ENCODE measurements around the gene PDXK.

Gene PDXK

DNA sequence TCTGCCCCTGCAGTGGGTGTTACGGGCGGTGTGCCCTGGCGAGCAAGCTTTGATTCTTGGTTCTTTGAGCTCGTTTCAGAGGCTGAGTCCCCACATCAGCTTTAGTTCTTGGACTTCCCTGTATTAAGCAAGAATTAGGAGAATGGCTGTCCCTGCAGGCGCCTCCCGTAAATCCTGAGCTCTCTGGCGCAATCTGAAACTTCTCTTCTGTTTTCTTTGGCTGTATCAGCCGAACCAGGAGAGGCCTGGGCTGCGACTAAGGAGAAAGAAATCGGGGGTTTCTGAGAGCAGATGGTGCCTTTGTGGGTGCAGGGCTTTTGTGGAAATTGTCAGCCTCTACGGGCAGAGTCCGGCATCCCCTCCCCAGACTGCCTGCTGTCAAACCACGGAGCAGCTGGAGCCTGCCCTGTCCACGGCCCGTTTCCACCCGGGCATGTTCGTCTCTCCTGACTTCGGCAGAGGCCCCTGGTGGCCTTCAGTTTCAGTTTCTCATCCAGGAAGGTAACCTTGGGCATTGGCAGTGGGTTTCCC lies 39.2 kb downstream of the PDXK start:
- DNase-seq (ENCODE audit: low spot score), result no peak
- TF ChIP-seq, protein P1, sequence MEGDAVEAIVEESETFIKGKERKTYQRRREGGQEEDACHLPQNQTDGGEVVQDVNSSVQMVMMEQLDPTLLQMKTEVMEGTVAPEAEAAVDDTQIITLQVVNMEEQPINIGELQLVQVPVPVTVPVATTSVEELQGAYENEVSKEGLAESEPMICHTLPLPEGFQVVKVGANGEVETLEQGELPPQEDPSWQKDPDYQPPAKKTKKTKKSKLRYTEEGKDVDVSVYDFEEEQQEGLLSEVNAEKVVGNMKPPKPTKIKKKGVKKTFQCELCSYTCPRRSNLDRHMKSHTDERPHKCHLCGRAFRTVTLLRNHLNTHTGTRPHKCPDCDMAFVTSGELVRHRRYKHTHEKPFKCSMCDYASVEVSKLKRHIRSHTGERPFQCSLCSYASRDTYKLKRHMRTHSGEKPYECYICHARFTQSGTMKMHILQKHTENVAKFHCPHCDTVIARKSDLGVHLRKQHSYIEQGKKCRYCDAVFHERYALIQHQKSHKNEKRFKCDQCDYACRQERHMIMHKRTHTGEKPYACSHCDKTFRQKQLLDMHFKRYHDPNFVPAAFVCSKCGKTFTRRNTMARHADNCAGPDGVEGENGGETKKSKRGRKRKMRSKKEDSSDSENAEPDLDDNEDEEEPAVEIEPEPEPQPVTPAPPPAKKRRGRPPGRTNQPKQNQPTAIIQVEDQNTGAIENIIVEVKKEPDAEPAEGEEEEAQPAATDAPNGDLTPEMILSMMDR (IDR thresholded peaks at IDR 0.05; ENCODE audit: extremely low read depth, missing control alignments), result no peak

- TF ChIP-seq, protein P1 (IDR thresholded peaks at IDR 0.05; ENCODE audit: extremely low read depth, missing control alignments), result no peak
- DNase-seq (ENCODE audit: low spot score), result no peak
These were observed 39.9 kb downstream of the PDXK start for GRCh38 chr21:43758811-43759210.

GRCh38 chr21:43759651-43760050 lies 40.7 kb downstream of the PDXK start:
- TF ChIP-seq, protein P1 (IDR thresholded peaks at IDR 0.05; ENCODE audit: extremely low read depth, missing control alignments), result no peak
- no peak for DNase-seq (ENCODE audit: low spot score)

GRCh38 chr21:43760391-43760958 lies 41.5 kb downstream of the PDXK start:
- DNase-seq (ENCODE audit: low spot score), result no peak
- TF ChIP-seq, protein P1 (IDR thresholded peaks at IDR 0.05; ENCODE audit: extremely low read depth, missing control alignments), result no peak

DNA sequence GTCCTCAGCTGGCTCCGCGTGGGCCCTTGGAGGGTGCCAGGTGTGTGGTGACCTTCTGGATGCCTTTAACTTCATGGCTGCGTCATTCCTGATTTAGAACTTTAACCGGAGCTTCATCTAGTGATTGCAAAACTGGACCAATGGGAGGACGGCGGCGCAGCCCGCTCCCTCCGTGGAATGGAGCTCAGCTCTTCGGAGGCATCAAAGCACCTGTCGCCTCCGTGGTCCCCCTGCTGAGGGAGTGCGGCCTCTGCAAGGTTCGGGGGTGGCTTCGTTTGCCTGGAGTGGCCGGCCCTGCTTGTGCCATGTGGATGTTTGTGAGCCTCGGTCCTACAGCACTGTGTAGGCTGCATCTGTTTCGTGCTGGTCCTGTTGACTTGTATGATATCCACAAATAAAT lies 43.0 kb downstream of the PDXK start:
- TF ChIP-seq, protein P1 (IDR thresholded peaks at IDR 0.05; ENCODE audit: extremely low read depth, missing control alignments), result no peak
- no peak for DNase-seq (ENCODE audit: low spot score)

DNA sequence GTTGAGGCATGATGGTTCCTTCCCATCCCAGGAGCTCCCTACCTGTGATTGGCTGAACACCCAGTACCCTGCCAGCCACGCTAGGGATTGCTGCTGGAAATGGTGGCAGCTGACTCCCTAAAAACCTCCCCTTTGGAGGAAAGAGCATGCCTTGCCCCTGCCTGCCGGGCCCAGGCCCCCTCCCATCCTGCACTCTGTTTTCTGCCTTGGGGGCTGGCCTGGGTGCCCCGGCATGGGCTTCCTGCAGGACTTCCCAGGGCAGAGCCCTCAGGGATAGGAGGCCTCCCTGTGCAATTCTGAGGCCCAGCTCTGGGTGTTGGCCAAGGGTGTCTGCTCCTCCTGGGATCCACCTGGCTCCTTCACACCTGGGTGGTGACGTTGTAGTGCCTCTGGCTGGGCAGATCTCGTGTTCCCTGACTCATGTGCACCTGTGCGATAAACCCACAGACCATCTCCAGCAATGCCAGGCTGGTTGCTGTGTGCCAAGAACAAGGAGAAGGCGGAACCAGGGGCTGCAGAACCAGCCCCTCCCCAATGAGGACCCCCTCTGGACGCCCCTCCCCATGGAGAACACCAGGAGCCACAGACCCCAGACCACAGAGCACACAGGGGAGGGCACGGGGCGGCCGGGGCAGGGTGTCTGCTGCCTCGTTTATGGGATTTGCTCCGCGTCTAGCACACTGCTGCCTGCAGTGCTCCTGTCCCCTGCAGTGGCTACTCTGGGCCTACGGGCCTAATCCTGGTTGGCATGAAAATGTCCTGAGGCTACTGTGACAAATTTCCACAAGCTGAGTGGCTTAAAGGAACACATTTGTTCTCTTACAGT lies 43.6 kb downstream of the PDXK start:
- DNase-seq (ENCODE audit: low spot score), result no peak
- TF ChIP-seq, protein P1 (IDR thresholded peaks at IDR 0.05; ENCODE audit: extremely low read depth, missing control alignments), result no peak

GRCh38 chr21:43763901-43764523 lies 45.1 kb downstream of the PDXK start:
- TF ChIP-seq, protein P1 (IDR thresholded peaks at IDR 0.05; ENCODE audit: extremely low read depth, missing control alignments), result no peak
- DNase-seq (ENCODE audit: low spot score), result no peak
